NCI-H345 (cell line): ENCODE results near the gene NSG1.

Source experiments
- DNase-seq: peaks from one replicate; lab custom pipeline; 2025; lab: John Stamatoyannopoulos, UW

Gene NSG1

DNA sequence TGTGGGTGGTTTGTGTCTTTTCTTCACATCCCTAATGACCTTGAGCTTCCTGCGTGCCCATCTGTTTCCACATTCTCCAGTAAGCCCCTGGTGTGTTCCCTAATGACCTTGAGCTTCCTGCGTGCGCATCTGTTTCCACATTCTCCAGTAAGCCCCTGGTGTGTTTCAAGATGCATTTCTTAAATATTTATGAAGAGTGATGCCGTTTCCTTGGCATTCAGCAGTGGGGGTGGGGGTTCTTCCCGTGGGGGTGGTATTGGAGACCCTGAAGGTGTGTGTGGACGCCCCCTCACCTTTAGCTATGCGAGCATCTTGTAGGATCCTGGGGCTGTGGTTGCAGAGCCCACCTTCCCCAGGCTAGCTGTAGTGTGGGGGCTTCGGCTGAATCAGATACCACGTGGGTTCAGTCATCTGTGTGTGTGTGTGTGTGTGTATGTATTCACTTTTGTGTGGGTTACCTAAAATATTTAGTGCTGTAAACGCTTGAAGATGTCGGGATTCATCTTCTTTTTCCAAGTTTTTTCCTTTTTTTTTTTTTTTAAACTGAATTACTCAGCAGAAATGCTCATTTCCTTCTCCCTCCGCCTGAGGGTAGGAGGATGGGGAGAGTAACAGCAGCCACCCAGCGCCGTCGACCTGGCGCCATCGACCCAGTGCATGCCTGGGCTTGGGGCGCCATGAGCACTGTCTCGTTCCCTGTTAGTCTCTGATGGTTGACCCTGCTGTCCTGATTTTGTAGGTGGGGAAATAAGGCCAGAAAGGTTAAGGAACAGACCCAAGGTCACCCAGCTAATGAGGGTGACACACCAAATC, 9.9 kb downstream of the NSG1 start:
- no peak for DNase-seq

DNA sequence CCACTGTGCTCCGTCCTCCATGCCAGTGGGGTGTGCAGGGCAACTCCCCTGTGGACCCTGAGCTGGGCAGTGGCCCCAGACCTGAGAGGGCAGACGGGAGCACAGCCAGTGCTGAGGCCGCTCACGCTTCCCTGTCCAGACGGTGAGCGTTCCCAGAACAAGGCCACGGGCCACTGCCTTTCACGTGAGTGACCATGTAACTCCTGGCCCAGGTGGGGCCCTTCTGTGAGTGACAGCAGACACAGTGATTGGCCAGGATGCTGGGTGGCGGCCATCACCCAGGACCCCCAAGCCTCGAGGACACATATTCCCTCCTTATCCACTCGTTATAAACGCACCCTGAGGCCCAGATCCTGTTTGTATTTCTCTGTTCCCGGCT, 10.5 kb downstream of the NSG1 start:
- DNase-seq: no peak

DNA sequence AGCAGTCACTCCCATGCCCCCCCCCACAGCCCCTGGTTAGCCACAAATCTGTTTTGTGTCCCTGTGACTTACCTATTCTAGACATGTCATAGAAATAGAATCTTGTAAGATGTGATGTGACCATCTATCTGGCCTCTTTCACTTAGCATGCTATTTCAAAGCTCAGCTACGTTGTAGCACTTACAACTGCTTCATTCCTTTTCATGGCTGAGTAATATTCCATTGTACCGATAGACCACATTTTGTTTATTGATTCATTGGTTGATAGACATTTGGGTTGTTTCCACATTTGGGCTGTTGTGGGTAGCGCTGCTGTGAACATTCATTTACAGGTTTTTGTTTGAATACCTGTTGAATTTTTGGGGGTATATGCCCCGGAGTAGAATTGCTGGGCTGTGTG, 11.5 kb downstream of the NSG1 start:
- DNase-seq: no peak

DNA sequence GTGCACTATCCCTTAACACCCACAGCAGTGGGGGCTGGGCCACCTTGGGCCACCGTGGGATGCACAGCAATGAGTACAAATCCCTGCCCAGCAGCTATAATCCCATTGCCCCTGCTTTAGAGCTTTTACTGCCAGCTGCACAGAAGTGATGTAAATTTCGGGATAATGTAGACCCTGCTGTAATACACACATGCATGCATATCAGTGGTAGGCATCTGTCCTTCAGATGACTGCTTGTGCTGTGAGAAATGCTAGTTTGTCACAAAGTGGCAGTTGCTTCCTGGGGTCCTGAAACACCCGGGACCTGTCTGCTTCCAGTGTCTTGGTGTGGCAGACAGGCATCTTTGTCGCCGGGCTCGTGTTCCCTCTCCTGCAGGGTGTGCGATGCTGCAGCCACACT, 14.1 kb downstream of the NSG1 start:
- DNase-seq: no peak

DNA sequence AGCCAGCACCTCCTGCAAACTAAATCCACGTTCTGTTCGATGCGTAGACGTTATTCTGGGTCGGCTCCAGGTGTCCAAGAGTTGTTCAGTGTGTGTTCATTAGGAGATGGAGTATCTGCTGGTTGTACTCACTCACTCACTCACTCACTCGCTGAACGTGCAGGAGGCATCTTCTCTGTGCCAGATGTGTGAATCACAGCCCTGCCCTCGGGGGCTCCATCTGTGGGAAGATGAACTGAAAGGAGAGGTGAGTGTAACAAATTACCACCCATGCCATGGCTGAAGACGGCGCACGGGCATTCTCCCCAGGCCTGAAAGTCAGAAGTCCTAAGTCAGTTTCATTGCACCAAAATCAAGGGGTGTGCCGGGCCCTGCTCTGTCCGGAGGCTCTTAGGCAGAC, 16.1 kb downstream of the NSG1 start:
- DNase-seq: no peak

DNA sequence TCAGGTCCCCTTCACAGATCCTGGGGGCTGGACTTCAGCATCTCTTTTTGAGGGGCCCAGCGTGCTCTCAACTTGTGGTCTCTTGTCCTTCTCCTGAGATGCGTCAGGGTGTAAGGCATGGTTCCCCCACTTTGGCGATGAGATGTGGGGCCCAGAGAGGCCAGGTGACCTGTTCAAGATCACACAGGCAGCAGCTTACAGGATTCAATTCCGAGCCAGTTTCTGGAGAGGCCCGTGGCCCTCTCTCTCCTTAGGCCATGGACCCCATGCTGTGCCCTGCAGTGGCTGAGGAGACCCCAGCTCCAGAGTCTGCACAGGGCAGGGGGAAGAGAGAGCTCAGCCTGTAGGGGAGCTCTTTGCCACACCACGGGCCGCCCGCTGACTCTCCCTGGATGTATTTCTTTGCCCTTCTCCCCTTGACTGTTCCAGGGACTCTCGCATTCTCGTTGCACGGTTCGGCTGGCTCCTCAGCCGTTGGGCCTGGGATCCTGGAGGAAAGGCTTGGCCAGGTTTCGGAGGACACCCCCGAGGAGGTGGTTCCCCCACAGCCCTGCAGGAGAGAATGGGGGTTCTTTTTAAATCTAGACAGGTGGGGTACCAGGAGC, 18.6 kb downstream of the NSG1 start:
- DNase-seq: no peak

DNA sequence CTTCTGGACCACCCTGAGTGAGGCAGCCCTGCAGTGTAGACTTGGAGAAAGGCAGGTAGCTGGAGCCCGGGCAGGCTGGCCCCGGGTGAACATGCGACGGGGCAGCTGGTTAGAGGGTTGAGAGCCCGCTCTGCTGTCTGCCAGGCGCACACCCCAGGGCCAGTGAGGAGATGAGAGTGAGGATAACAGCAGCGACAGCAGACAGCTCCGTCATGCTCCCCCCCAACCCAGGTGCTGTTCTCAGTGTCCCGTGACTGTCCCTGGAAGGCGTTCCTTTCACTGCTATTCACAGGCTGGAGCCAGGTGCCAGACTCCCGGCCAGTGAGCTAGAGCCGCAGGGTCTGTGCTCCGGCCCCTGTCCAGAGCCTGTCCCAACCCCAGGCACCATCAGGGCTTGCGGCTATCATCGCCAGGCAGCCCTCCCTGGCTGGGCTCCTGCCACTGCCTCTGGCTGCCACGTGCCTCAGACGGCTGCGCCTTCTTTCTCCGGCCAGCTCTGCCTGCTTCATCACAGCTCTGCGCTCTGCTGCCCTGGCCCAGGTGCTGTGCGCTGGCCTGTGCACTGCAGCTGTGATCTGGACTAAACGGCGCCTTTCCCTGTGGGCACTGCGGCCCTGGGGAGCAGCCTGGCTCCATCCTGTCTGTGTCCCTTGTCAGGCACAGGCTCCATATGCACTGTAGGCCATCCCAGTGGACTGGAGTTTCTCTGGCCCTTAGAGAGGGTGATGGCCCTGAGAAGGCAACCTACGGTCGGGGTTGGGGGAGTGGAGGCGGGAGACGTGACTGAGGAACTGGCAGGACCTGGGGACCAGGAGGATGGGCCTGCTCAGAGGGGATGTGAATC, 19.8 kb downstream of the NSG1 start:
- DNase-seq: no peak

DNA sequence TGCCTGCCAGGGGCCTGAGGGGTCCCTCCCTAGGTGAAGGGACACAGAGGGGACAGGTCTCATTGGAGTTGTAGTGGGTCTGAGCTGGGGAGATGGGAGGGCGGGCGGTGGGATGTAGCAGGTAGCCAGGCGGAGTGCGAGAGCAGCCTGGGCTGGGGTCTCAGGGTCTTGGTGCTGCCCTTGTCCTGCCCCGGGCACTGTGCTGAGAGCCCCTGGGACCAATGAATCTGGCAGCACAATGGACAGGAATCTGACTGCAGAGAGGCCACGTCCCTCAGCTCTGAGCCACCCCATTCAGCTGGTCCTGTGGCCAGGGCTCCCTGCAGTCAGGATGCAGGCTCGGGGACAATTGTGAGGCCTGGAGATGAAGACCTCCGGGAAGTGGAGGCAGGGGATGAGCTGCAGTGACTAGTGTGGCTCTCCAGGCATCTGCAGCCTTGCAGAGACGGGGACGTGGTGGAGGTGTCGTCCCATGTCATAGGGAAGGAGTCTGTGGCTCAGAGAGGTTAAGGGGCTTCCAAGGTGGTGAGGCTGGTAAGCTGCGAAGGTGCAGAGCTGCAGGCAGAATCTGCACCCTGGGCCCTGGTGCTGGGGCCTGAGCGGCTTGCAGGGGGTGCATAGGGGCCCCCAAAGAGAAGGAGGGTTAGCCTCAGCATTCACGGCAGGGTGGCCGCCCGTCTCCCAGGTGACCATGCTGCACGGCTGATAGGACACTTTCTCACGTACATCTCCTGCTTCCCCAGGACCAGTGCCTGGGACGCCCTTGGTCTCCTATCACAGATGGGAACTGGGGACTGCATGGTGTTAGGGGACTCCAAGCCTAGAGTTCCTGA, 20.6 kb downstream of the NSG1 start:
- no peak for DNase-seq

DNA sequence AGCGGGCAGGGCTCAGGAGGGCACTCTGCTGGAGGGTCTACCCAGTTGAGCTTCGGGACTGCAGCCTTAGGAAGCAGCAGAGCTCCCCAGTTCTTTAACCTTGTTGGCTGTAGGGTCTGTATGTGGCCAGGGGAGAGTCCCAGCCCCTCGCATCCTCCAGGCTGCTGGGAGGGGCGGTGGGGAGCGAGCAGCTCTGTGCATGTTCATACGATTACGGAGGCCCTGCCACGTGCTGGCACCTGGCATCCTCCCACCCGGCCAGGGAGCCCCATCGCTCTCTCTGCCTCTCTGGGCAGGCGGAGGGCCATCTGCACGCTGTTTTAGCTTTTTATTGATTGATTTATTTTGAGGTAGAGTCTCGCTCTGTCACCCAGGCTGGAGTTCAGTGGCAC, 21.2 kb downstream of the NSG1 start:
- no peak for DNase-seq

DNA sequence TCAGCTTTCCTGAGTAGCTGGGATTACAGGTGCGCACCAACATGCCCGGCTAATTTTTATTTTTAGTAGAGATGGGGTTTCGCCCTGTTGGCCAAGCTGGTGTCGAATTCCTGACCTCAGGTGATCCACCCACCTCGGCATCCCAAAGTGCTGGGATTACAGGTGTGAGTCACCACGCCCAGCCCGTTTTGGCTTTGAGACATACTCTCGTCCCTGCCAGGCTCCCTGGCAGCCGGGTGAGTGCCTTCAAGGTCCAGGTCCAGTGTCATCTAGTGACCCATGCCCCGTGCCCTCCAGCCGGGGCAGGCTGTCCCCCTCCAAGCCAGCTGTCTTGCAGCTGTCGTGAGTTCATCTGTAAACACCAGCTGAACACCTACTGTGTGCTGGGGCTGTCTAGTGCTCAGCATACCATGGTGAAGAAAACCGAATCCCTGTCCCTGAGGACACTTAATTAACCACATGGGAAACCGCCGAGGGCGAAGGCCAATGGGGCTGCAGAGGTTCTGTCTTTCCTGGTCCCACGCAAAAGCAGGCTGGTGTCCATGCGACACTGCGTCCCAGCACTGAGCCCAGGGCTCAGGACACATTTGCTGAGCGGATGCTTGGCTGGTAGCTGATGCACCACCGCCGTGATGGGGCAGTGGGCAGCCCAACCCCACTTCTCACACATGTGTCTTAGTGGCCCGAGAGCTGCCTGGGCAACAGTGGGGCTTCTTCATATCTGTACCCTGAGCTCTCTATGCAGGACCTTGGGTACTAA, 21.9 kb downstream of the NSG1 start:
- DNase-seq: no peak

DNA sequence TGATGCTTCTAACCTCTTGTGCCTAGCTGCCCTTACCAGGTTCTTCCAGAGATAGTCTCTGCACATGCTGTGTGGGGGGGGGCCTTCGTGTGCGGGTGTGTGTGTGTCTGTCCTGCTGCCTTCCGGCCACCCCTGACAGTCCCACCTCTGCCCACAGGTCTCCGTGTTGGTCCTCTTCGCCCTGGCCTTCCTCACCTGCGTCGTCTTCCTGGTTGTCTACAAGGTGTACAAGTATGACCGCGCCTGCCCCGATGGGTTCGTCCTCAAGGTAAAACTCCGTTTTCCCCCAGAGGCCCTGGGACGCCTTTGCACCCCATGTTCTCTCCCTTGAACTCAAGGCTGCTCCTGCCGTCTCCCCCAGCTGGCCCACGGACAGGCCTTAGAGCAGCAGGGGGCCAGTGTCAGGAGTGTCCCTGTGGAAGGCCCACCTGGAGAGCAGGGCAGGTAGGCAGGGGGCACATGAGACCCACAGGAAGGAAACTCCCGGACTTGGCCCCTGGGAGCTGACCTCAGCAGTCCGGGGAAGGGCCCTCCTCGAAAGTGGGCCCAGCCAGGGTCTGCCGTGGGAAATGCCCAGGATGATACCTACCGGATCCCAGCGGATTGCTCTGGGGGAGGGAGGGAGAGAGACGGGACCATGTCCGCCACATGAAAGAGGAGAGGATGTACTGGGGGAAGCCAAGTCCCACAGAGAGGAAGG, 22.7 kb downstream of the NSG1 start:
- no peak for DNase-seq

DNA sequence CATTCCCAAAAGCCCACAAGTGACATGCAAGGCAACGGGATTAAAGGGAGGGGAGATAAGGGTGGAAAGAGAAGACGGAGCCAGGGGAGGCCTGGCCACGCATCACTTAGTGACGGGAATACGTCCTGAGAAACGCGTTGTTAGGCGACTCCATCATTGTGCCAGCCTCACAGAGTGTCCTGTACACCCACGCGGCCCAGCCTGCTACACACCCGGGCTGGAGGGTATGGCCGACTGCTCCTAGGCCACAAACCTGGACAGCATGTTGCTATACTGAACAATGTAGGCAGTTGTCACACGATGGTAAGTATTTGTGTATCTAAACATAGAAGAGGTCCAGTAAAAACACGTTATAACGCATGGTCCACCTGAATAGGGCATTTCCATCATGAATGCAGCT, 23.4 kb downstream of the NSG1 start:
- DNase-seq: no peak

DNA sequence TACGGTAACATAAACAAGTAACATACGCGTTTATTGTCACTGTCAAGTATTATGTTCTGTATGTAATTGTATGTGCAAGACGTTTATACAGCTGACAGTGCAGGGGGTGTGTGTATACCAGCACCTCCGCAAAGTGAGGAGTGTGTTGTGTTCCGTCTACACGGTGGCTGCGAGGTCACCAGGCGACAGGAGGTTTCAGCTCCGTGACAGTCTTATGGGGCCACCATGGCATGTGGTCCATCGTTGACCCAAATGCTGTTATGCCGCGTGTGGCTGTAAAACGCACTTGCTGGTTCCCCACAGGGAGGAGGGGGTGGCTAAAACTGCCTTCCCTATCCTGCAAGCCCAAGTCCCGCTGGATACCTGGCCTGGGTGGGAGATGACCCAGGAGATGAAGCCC, 25.0 kb downstream of the NSG1 start:
- DNase-seq: no peak

DNA sequence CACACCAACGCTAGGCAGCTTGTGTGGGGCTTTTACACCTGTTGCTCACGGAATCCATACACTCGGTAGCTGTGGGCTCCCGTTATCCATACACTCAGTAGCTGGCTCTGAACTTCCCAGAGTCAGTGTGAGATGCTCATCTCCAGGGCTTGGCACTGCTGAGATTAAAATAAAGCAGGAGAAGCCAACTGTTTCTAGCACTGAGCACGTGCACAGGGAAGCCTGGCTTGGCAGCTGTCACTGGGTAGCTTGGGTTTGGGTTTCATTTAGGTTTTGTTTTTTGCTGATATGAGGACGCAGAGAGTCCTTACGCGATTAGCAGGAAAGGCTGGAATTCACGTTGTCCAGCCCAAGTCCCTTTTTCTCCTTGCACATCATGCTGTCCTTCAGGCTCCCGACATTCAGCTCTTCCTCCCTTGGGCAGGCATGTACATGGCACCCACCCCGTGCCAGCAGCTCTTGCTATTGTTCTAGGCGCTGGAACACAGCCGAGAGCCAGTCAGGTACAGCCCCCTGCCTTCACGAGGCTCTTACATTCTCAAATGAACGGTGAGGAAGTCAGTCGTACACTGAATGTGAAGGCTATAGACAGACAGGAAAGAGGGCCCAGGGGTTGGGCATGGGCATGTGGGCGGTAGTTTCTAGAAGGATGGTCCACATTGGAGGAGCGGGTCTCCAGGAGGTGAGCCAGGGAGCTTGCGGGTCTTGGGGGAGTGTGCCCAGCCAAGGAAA, 25.9 kb downstream of the NSG1 start:
- no peak for DNase-seq

DNA sequence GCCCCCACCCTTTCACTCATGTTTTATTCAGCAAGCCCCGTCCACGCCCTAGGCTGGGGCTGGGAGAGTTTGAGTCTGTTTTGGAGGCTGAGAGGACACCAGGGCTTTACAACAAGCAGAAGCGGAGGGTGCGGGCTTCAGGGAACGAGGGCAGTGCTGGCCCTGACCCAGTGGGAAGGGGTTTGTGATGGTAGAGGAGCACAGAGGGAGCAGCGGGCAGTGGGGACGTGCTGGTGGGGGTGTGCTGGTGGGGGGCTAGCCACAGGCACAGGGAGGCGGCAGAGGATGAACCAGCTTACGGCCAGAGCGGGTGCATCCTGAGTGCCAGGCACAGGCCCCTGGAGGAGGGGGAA, 26.4 kb downstream of the NSG1 start:
- no peak for DNase-seq

DNA sequence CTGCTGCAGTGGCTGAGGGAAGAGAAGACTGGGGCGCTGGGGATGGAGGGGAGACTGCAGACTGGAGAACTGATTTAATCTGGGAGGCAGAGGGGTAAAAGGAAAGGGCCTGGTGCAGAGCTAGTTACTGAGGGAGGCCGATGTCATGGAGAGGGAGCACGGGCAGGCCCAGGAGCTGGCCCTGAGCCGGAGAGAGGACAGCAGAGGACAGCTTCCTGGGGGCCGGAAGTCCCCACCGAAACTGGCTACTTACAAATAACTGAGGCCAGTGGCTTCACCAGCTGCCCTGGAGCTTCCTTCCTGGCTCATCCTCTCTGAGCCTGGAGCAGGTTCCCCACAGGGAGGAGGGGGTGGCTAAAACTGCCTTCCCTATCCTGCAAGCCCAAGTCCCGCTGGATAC, 26.9 kb downstream of the NSG1 start:
- no peak for DNase-seq

DNA sequence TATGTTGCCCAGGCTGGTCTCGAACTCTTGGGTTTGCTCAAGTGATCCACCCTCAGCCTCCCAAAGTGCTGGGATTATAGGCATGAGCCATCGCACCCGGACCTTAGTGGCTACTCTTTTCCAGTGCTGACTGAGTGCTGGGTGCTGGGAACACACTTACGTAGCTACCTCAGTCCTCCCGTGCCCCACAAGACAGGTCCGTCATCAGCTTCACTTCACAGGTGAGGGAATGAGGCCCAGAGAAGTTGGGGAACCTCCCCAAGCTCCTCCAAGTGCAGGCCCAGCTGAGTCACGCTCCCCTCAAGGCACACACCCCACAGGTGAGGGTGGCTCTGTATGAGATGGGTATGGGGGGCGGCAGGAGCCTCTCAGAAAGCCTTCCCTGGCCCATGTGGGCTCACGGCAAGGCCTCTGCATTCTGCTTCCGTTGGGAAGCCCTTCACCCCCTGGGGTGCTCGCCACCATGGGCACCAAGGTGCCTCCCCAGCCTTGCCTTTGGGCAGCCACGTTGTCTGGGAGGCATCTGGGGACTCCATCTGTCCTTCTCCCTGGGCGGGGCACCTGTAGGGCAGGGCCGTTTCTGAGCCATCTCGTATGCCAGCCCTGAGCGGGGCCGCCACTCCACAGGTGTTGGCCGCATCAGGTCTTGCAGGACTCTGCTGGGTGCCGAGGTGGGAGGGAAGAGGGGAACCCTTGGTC, 28.4 kb downstream of the NSG1 start:
- DNase-seq: no peak

DNA sequence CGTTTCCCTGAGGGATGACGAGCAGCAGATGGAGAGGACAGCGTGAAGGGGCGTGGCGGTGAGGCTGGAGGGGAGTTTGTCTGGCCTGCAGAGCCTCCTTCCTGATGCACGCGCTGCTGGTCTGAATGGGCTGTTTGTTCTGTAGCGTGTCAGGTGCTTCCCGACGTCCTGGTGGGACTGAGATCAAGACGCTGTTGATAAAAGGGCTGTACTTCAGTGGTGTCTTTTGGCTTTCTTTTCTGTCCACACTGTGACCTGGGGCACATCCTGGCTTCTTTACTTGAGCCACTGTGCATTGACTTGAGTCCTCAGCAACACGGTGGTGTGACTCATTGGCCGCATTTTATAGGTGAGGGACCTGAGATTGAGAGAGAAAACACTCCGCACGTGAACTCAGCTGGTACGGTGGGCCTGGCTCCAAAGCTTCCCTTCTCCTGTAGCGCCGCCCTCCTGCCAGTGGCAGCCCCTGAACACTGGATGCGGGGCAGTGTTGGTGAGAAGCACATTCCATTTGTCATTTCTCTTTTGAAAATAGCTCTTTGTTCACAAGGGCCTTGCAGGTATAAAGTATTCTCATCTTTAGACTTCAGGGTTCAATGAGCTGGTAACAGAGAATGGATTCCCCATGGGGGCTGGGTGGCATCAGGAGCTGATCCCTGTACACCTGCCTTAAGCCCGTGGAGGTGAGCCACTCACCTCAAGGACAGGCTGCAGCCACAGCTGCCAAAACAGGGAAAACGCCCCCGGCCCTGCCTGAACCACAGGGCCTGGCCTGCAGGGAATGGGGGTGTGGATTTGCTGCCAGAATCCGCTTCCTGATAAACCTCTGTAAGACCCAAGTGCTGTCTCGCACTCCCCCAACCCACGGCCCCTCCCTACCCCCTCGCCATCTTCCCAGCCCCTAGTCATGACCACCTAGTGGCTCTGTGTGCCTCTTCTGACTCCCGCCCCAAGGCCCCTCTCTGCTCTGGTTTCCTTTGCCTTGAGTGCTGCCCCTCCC, 29.2 kb downstream of the NSG1 start:
- no peak for DNase-seq
